Neural progenitor cell (in vitro differentiated cells): ENCODE measurements around the gene GSTM3.

ENCODE experiments used
- EZH2phosphoT487 ChIP-seq: fragments of 200-600 bp; sonication (generic); IDR thresholded peaks from 2 replicates; pipeline ENCODE4 v1.6.1; 2017; ENCODE audit warnings: antibody characterized with exemption
- TF ChIP-seq, protein P1 (sequence below): fragments of 200-600 bp; sonication (generic); IDR thresholded peaks from 2 replicates; pipeline ENCODE4 v1.5.1; 2017; ENCODE audit warnings: antibody characterized with exemption, mild to moderate bottlenecking

DNA sequence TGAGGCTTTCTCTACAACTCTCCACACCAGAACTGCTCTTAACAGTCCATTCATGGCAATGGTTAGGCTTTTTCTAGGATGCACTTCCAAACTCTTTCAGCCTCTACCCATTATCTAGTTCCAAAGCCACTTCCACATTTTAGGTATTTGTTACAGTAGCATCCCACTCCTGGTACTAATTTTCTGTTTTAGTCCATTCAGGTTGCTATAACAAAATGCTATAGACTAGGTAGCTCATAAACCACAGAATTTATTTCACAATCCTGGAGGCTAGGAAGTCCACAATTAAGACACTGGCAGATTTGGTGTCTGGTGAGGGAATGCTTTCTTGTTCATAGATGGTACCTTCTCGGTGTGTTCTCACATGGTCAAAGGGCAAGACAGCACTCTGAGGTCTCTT, 40.1 kb upstream of the GSTM3 start:
- TF ChIP-seq, protein P1, sequence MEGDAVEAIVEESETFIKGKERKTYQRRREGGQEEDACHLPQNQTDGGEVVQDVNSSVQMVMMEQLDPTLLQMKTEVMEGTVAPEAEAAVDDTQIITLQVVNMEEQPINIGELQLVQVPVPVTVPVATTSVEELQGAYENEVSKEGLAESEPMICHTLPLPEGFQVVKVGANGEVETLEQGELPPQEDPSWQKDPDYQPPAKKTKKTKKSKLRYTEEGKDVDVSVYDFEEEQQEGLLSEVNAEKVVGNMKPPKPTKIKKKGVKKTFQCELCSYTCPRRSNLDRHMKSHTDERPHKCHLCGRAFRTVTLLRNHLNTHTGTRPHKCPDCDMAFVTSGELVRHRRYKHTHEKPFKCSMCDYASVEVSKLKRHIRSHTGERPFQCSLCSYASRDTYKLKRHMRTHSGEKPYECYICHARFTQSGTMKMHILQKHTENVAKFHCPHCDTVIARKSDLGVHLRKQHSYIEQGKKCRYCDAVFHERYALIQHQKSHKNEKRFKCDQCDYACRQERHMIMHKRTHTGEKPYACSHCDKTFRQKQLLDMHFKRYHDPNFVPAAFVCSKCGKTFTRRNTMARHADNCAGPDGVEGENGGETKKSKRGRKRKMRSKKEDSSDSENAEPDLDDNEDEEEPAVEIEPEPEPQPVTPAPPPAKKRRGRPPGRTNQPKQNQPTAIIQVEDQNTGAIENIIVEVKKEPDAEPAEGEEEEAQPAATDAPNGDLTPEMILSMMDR: no peak
- no peak for TF ChIP-seq EZH2phosphoT487
